K562 (cell line): ENCODE data around the gene COL4A2. TPM values are rescaled to one million over a fixed set of nuclear protein-coding genes. Genes with fewer than 3 reads are reported as not detected.

Experiments
- ATAC-seq: fragments of 200-7000 bp; cut with Tn5 transposase; 3 replicates; pipeline ENCODE4 v1.9.1; 2020; ENCODE audit warnings: moderate library complexity
- BruUV-seq: library from RNA; stranded (reverse); fragments of 400-500 nt; replicated peaks from 2 replicates; lab custom pipeline; 2021; lab: Mats Ljungman, UMichigan
- CTCF ChIA-PET: fragments of 300-600 bp; formaldehyde crosslinking; extraction: SDS; loops from one replicate; lab custom pipeline; 2021; ENCODE audit warnings: low intra/inter-chr PET ratio; lab: Yijun Ruan, JAX
- POLR2A ChIA-PET: fragments of 300-600, 350-650 bp; sonication (Branson Sonifier 250); formaldehyde crosslinking; extraction: SDS; loops from one replicate; lab custom pipeline; 2021; ENCODE audit warnings: antibody characterized with exemption, inconsistent platforms; lab: Yijun Ruan, JAX
- DNase-seq, 4 experiments: peaks; one replicate each; pipeline versions ENCODE4 v3.0.0 to v3.0.0-alpha.2; 2011 to 2018; ENCODE audit warnings: low spot score in 3 of 4, mixed read lengths in 3 of 4; ENCODE audit errors: extremely low read depth in 1 of 4
- FAIRE-seq: peaks from 2 replicates; lab custom pipeline; 2011; peaks lifted over from hg19 to GRCh38; lab: Jason Lieb, UNC
- H2AFZ ChIP-seq: 2 replicates; pipeline ENCODE4 v1.6.0; 2011; ENCODE audit warnings: low read depth, low read length, control low read depth, inconsistent platforms
- H3K27ac ChIP-seq: fragments of 200-600 bp; 3 replicates; pipeline ENCODE4 v1.8.0; 2011; ENCODE audit warnings: low read depth, mild to moderate bottlenecking, control low read depth, inconsistent platforms, low read length, moderate library complexity, mixed read lengths; ENCODE audit errors: extremely low read depth
- H3K27me3 ChIP-seq, 2 experiments: fragments of 300-600 bp in 1 of 2; 2 replicates in 1 of 2; 3 replicates in 1 of 2; pipeline versions ENCODE4 v1.6.0 to v1.8.0; 2011; ENCODE audit warnings: inconsistent platforms in 2 of 2, low read length in 2 of 2, mild to moderate bottlenecking in 1 of 2, mixed read lengths in 1 of 2, moderate library complexity in 1 of 2; ENCODE audit not compliant: control insufficient read depth in 2 of 2, insufficient read depth in 2 of 2
- H3K36me3 ChIP-seq: fragments of 300-600 bp; 3 replicates; pipeline ENCODE4 v1.8.0; 2011; ENCODE audit warnings: mild to moderate bottlenecking, low read length, inconsistent platforms; ENCODE audit not compliant: control insufficient read depth, insufficient read depth
- H3K4me1 ChIP-seq, 2 experiments: fragments of 200-600 bp in 1 of 2; replicated peaks in 1 of 2; 2 replicates in 1 of 2; 3 replicates in 1 of 2; pipeline versions ENCODE4 v1.5.1 to v1.8.0; 2011; ENCODE audit warnings: inconsistent platforms in 2 of 2, low read length in 2 of 2, mild to moderate bottlenecking in 1 of 2, mixed read lengths in 1 of 2, moderate library complexity in 1 of 2; ENCODE audit not compliant: control insufficient read depth in 2 of 2, insufficient read depth in 2 of 2
- H3K4me2 ChIP-seq: 2 replicates; pipeline ENCODE4 v1.6.1; 2011; ENCODE audit warnings: low read length, control low read depth, inconsistent platforms, mixed read lengths; ENCODE audit not compliant: insufficient read depth
- H3K4me3 ChIP-seq: fragments of 200-600 bp; sonication (generic), shearing (Covaris generic); 2 replicates; pipeline ENCODE4 v1.5.1; 2016; ENCODE audit warnings: control low read depth, inconsistent platforms
- H3K79me2 ChIP-seq: fragments of 200-600 bp; 3 replicates; pipeline ENCODE4 v1.8.0; 2011; ENCODE audit warnings: low read length, inconsistent platforms; ENCODE audit not compliant: control insufficient read depth, insufficient read depth
- H3K9ac ChIP-seq, 2 experiments: 2 replicates each; pipeline versions ENCODE4 v1.6.0 to v1.6.1; 2011; ENCODE audit warnings: low read depth in 2 of 2, low read length in 2 of 2, control low read depth in 1 of 2, inconsistent platforms in 1 of 2, mild to moderate bottlenecking in 1 of 2, mixed read lengths in 1 of 2; ENCODE audit not compliant: insufficient read depth in 1 of 2
- H3K9me1 ChIP-seq: one replicate; pipeline ENCODE4 v1.6.0; 2011; ENCODE audit warnings: inconsistent platforms, mild to moderate bottlenecking, low read length, moderate library complexity; ENCODE audit not compliant: control insufficient read depth, insufficient read depth
- H3K9me3 ChIP-seq: replicated peaks from 2 replicates; pipeline ENCODE4 v1.5.1; 2011; ENCODE audit warnings: low read depth, low read length, inconsistent platforms; ENCODE audit not compliant: control insufficient read depth, insufficient read depth
- H4K20me1 ChIP-seq: replicated peaks from 2 replicates; pipeline ENCODE4 v1.6.1; 2011; ENCODE audit warnings: low read length, inconsistent platforms, mixed read lengths; ENCODE audit not compliant: control insufficient read depth, insufficient read depth
- GATAD2B ChIP-seq: fragments of 450-650 bp; IDR thresholded peaks from 2 replicates; pipeline ENCODE4 v1.6.1; 2017; ENCODE audit warnings: mild to moderate bottlenecking, borderline replicate concordance
- HDAC1 ChIP-seq, 2 experiments: fragments of 450-650 bp; IDR thresholded peaks; 2 replicates each; pipeline ENCODE4 v1.6.1; 2016 to 2017; ENCODE audit warnings: inconsistent platforms in 1 of 2, mild to moderate bottlenecking in 1 of 2, moderate library complexity in 1 of 2
- HNRNPLL ChIP-seq: fragments of 200-400 bp; formaldehyde crosslinking; IDR thresholded peaks from 2 replicates; pipeline ENCODE4 v1.6.1; 2017; ENCODE audit warnings: low read length, low read depth, mild to moderate bottlenecking; ENCODE audit not compliant: poor library complexity, severe bottlenecking
- PATZ1 ChIP-seq: fragments of 250-450 bp; sonication (Bioruptor Pico); IDR thresholded peaks from 2 replicates; pipeline ENCODE4 v1.5.0; 2020; ENCODE audit warnings: mild to moderate bottlenecking, borderline replicate concordance
- PHTF2 ChIP-seq: fragments of 250-450 bp; sonication (Bioruptor Pico); IDR thresholded peaks from 2 replicates; pipeline ENCODE4 v1.5.0; 2021; ENCODE audit warnings: mild to moderate bottlenecking
- PTRF ChIP-seq: fragments of 450-650 bp; IDR thresholded peaks from 2 replicates; pipeline ENCODE4 v1.6.1; 2016; ENCODE audit warnings: mild to moderate bottlenecking, missing genetic modification characterization, missing compliant biosample characterization
- PTTG1 ChIP-seq: fragments of 450-650 bp; IDR thresholded peaks from 2 replicates; pipeline ENCODE4 v1.6.1; 2016; ENCODE audit warnings: low read depth, mild to moderate bottlenecking, missing genetic modification characterization, missing compliant biosample characterization
- RAD21 ChIP-seq, 2 experiments: fragments of 250-450 bp in 1 of 2; fragments of 450-650 bp in 1 of 2; sonication (Bioruptor Pico) in 1 of 2; formaldehyde crosslinking in 1 of 2; IDR thresholded peaks in 1 of 2; conservative IDR thresholded peaks in 1 of 2; 2 replicates each; pipeline versions ENCODE4 v1.4.0 to v1.8.0; 2020 to 2022; ENCODE audit warnings: mild to moderate bottlenecking in 2 of 2, moderate library complexity in 1 of 2
- RBM25 ChIP-seq: fragments of 200-400 bp; formaldehyde crosslinking; IDR thresholded peaks from 2 replicates; pipeline ENCODE4 v1.6.1; 2018; ENCODE audit warnings: low read length, low read depth, moderate library complexity; ENCODE audit not compliant: severe bottlenecking
- SMARCC2 ChIP-seq: fragments of 450-650 bp; IDR thresholded peaks from 2 replicates; pipeline ENCODE4 v1.6.1; 2017; ENCODE audit warnings: antibody characterized with exemption, moderate library complexity, mild to moderate bottlenecking, low read depth
- SRSF9 ChIP-seq: fragments of 200-400 bp; formaldehyde crosslinking; IDR thresholded peaks from 2 replicates; pipeline ENCODE4 v1.6.1; 2017; ENCODE audit warnings: low read depth, low read length, borderline replicate concordance
- TCF3 ChIP-seq: sonication (generic); formaldehyde crosslinking; IDR thresholded peaks from 2 replicates; pipeline ENCODE4 v1.4.0; 2020; ENCODE audit warnings: mild to moderate bottlenecking, missing genetic modification reagents
- TFE3 ChIP-seq: fragments of 450-650 bp; formaldehyde crosslinking; IDR thresholded peaks from 2 replicates; pipeline ENCODE4 v1.4.0; 2020; ENCODE audit warnings: mild to moderate bottlenecking, mixed read lengths
- XRCC5 ChIP-seq: fragments of 200-400 bp; formaldehyde crosslinking; IDR thresholded peaks from 2 replicates; pipeline ENCODE4 v1.6.1; 2017; ENCODE audit warnings: low read depth, mild to moderate bottlenecking, low read length
- ZC3H8 ChIP-seq: fragments of 450-650 bp; IDR thresholded peaks from 2 replicates; pipeline ENCODE4 v1.6.1; 2017
- ZNF324 ChIP-seq: fragments of 250-450 bp; sonication (Bioruptor Pico); IDR thresholded peaks from 2 replicates; pipeline ENCODE4 v1.4.0; 2020; ENCODE audit warnings: mild to moderate bottlenecking
- WGBS: fragments of 100-300 bp; shearing (Covaris generic); methylation state at CpG from one replicate; pipeline ENCODE4 v1.1.6; 2016; ENCODE audit warnings: low coverage, mixed read lengths; ENCODE audit not compliant: insufficient coverage; ENCODE audit errors: missing lambda C conversion rate; 5-methylcytosine and 5-hydroxymethylcytosine counted together
- in situ Hi-C: fragments of 300-500 bp; cut with MboI; formaldehyde crosslinking; loops from 4 replicates; pipeline ENCODE4 v1.15.0; 2018; ENCODE audit warnings: inconsistent platforms, mixed read lengths
- intact Hi-C: fragments of 100-400 bp; cut with micrococcal nuclease; formaldehyde crosslinking; loops from 2 replicates; pipeline ENCODE4 v1.14.2; 2022
- polyA plus RNA-seq, 8 experiments: library from polyadenylated mRNA; depleted of rRNA in 4 of 8; stranded (reverse) in 5 of 8; unstranded in 3 of 8; fragments of >200 nt; fragmentation: Nextera tagmentation in 2 of 8; fragmentation: Illumina TruSeq in 1 of 8; extraction: Ambion mirVana in 2 of 8; extraction: Trizol in 1 of 8; gene quantifications; 2 replicates each; pipeline versions ENCODE4 v1.2.1 to v1.2.3, GENCODE V29; 2011 to 2014; ENCODE audit warnings: inconsistent platforms in 1 of 8, missing spikeins in 1 of 8
- total RNA-seq, 7 experiments: library from RNA; depleted of rRNA in 6 of 7; stranded (reverse); fragments of >200 nt in 6 of 7; fragmentation: Illumina TruSeq in 2 of 7; extraction: Trizol in 2 of 7; gene quantifications; 2 replicates each; pipeline versions ENCODE4 v1.2.1 to v1.2.3, GENCODE V29; 2011 to 2021; ENCODE audit warnings: low replicate concordance in 1 of 7
- TF ChIP-seq, protein P1 (sequence below): IDR thresholded peaks from 2 replicates; pipeline ENCODE4 v1.6.1; 2016; ENCODE audit warnings: missing genetic modification characterization, missing compliant biosample characterization
- TF ChIP-seq, protein P2 (sequence below): sonication (generic); formaldehyde crosslinking; IDR thresholded peaks from 2 replicates; pipeline ENCODE4 v1.8.1; 2023; ENCODE audit warnings: mild to moderate bottlenecking, missing genetic modification reagents, moderate library complexity

COL4A2 gene
- total and polyA plus RNA-seq, 9 of the 15 experiments (the other 6 are each of a cell fraction or from before 2014, with no cell fraction given) = 0.13 to 15.2 (median 8.1) TPM

DNA sequence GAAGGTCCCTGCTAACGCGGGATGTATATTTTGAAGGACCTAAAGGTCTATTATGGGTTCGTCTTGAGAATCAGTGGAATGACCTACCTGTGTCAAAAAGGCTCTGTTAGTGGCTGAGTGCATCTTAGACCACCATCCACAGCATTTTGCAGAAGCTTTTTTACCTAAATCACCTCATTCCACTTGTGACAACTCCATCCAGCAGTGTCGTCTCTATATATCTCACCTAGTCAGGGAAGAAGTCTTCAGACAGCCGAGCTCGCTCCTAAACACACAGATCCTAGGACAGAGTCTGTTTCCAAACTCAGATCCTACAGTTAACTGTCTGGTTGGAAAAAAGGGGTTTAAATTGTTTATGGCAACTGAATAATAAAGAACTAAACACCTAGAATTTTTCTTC is 33.8 kb upstream of the COL4A2 start:
- H3K9me3 ChIP-seq = no peaks in the 10 kb centered on the region
- H3K9ac ChIP-seq = no peak overlapping the region
- H3K4me2 ChIP-seq = no peak overlapping the region
- no peaks in the 10 kb centered on the region for H3K9me1 ChIP-seq
- TF ChIP-seq RBM25 = no peak
- TF ChIP-seq TCF3 (CRISPR knock-in tag) = no peak
- TF ChIP-seq PTRF (tag) = no peak
- TF ChIP-seq SMARCC2 = no peak
- no peak for TF ChIP-seq XRCC5
- TF ChIP-seq, protein P1, sequence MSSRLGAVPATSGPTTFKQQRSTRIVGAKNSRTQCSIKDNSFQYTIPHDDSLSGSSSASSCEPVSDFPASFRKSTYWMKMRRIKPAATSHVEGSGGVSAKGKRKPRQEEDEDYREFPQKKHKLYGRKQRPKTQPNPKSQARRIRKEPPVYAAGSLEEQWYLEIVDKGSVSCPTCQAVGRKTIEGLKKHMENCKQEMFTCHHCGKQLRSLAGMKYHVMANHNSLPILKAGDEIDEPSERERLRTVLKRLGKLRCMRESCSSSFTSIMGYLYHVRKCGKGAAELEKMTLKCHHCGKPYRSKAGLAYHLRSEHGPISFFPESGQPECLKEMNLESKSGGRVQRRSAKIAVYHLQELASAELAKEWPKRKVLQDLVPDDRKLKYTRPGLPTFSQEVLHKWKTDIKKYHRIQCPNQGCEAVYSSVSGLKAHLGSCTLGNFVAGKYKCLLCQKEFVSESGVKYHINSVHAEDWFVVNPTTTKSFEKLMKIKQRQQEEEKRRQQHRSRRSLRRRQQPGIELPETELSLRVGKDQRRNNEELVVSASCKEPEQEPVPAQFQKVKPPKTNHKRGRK = no peak
- no peak for TF ChIP-seq GATAD2B
- TF ChIP-seq RAD21 (CRISPR knock-in tag; conservative IDR thresholded peaks at IDR 0.05 in 1 of 2, IDR thresholded peaks at IDR 0.05 in 1 of 2) = no peak
- TF ChIP-seq ZC3H8 = no peak
- no peak for TF ChIP-seq PTTG1 (tag)
- no peak for TF ChIP-seq ZNF324 (CRISPR knock-in tag)
- TF ChIP-seq, protein P2, sequence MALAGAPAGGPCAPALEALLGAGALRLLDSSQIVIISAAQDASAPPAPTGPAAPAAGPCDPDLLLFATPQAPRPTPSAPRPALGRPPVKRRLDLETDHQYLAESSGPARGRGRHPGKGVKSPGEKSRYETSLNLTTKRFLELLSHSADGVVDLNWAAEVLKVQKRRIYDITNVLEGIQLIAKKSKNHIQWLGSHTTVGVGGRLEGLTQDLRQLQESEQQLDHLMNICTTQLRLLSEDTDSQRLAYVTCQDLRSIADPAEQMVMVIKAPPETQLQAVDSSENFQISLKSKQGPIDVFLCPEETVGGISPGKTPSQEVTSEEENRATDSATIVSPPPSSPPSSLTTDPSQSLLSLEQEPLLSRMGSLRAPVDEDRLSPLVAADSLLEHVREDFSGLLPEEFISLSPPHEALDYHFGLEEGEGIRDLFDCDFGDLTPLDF (CRISPR knock-in tag) = no peak
- no peak for TF ChIP-seq HDAC1 (IDR thresholded peaks at IDR 0.05)
- no peak for TF ChIP-seq SRSF9
- TF ChIP-seq TFE3 (CRISPR knock-in tag) = no peak
- TF ChIP-seq PATZ1 (CRISPR knock-in tag) = no peak
- no peak for TF ChIP-seq PHTF2
- TF ChIP-seq HNRNPLL = no peak
- CTCF ChIA-PET = no interaction called here
- BruUV-seq = no TSS peak
- no peaks in the 10 kb centered on the region for H3K4me1 ChIP-seq
- ATAC-seq (no peak), FAIRE-seq (no peak), DNase-seq (no peak)
- H3K27ac ChIP-seq = no peak overlapping the region
- H3K4me3 ChIP-seq = no peak overlapping the region
- no peaks in the 10 kb centered on the region for H3K36me3 ChIP-seq
- intact Hi-C loops = no loop called here
- peaks cover 3 to 18% of the 10 kb centered on the region in 2 experiments; a peak in 4 of 5 replicates for H3K27me3 ChIP-seq
- POLR2A ChIA-PET = no interaction called here
- H3K79me2 ChIP-seq = no peaks in the 10 kb centered on the region
- in situ Hi-C loops = no loop called here
- H4K20me1 ChIP-seq = no peaks in the 10 kb centered on the region
- WGBS = 0% methylated on average over 6 of the region's 6 CpGs
- no peak overlapping the region for H2AFZ ChIP-seq
